Endothelial cell of umbilical vein (primary cell): ENCODE data around the gene ZSCAN26. TPM values are rescaled to one million over a fixed set of nuclear protein-coding genes. Genes with fewer than 3 reads are reported as not detected.

Experiments
- BruUV-seq: library from RNA; stranded (reverse); fragments of 400-500 nt; replicated peaks from 2 replicates; lab custom pipeline; 2021; lab: Mats Ljungman, UMichigan
- CTCF ChIA-PET: fragments of 300-600, 350-600 bp; sonication (Branson Sonifier 250); formaldehyde crosslinking; loops from one replicate; lab custom pipeline; 2021; ENCODE audit warnings: antibody characterized with exemption, inconsistent platforms; lab: Charles Lee
- POLR2A ChIA-PET: fragments of 300-600, 350-600 bp; sonication (Branson Sonifier 250); formaldehyde crosslinking; loops from one replicate; lab custom pipeline; 2021; ENCODE audit warnings: antibody characterized with exemption, inconsistent platforms; lab: Charles Lee
- DNase-seq: peaks from one replicate; pipeline ENCODE4 v3.0.0-alpha.2; 2011; ENCODE audit warnings: low read depth, low spot score
- FAIRE-seq: peaks from 2 replicates; lab custom pipeline; 2011; peaks lifted over from hg19 to GRCh38; lab: Jason Lieb, UNC
- H2AFZ ChIP-seq: 2 replicates; pipeline ENCODE4 v1.6.0; 2012; ENCODE audit warnings: low read depth, low read length, control low read depth, inconsistent platforms
- H3K27ac ChIP-seq: 2 replicates; pipeline ENCODE4 v1.5.1; 2011; ENCODE audit warnings: low read depth, mild to moderate bottlenecking, control low read depth, low read length, moderate library complexity; ENCODE audit not compliant: insufficient read depth
- H3K27me3 ChIP-seq, 2 experiments: 2 replicates each; pipeline versions ENCODE4 v1.6.0 to v1.6.1; 2011; ENCODE audit warnings: low read length in 2 of 2, mixed read lengths in 1 of 2; ENCODE audit not compliant: control insufficient read depth in 2 of 2, insufficient read depth in 2 of 2
- H3K36me3 ChIP-seq, 2 experiments: 2 replicates in 1 of 2; 3 replicates in 1 of 2; pipeline ENCODE4 v1.5.1; 2011; ENCODE audit warnings: low read length in 2 of 2, mild to moderate bottlenecking in 1 of 2, moderate library complexity in 1 of 2; ENCODE audit not compliant: control insufficient read depth in 2 of 2, insufficient read depth in 2 of 2; ENCODE audit errors: extremely low read depth in 1 of 2
- H3K4me1 ChIP-seq: 3 replicates; pipeline ENCODE4 v1.5.1; 2011; ENCODE audit warnings: mild to moderate bottlenecking, low read length; ENCODE audit not compliant: control insufficient read depth, insufficient read depth; ENCODE audit errors: extremely low read depth
- H3K4me2 ChIP-seq: 2 replicates; pipeline ENCODE4 v1.6.1; 2011; ENCODE audit warnings: low read length, control low read depth, mixed read lengths; ENCODE audit not compliant: insufficient read depth
- H3K4me3 ChIP-seq, 3 experiments: fragments of 200-600 bp in 1 of 3; sonication (generic), shearing (Covaris generic) in 1 of 3; replicated peaks in 1 of 3; 2 replicates each; pipeline ENCODE4 v1.5.1; 2011 to 2016; ENCODE audit warnings: control low read depth in 3 of 3, low read length in 3 of 3, mild to moderate bottlenecking in 2 of 3, inconsistent platforms in 1 of 3, low read depth in 1 of 3, moderate library complexity in 1 of 3; ENCODE audit not compliant: insufficient read depth in 1 of 3
- H3K79me2 ChIP-seq: 2 replicates; pipeline ENCODE4 v1.6.0; 2012; ENCODE audit warnings: low read length, inconsistent platforms; ENCODE audit not compliant: control insufficient read depth, insufficient read depth
- H3K9ac ChIP-seq: replicated peaks from 2 replicates; pipeline ENCODE3; 2011; ENCODE audit warnings: low read length, control low read depth; ENCODE audit not compliant: insufficient read depth; ENCODE audit errors: extremely low read depth
- H3K9me1 ChIP-seq: replicated peaks from 3 replicates; pipeline ENCODE4 v1.6.0; 2011; ENCODE audit warnings: mild to moderate bottlenecking, low read length; ENCODE audit not compliant: control insufficient read depth, insufficient read depth; ENCODE audit errors: extremely low read depth
- H3K9me3 ChIP-seq: replicated peaks from 2 replicates; pipeline ENCODE4 v1.5.1; 2012; ENCODE audit warnings: low read length, inconsistent platforms; ENCODE audit not compliant: control insufficient read depth, insufficient read depth
- H4K20me1 ChIP-seq: replicated peaks from 2 replicates; pipeline ENCODE3; 2011; ENCODE audit warnings: mild to moderate bottlenecking, low read length; ENCODE audit not compliant: control insufficient read depth, insufficient read depth; ENCODE audit errors: extremely low read depth
- CTCF ChIP-seq, 2 donors: IDR thresholded peaks; 1 replicate in 1 of 2; 2 replicates in 1 of 2; pipeline ENCODE4 v1.5.1; 2011; ENCODE audit warnings: low read length in 2 of 2, mild to moderate bottlenecking in 2 of 2, moderate library complexity in 2 of 2, control low read depth in 1 of 2, inconsistent platforms in 1 of 2, low read depth in 1 of 2; ENCODE audit not compliant: insufficient read depth in 1 of 2; ENCODE audit errors: extremely low read depth in 1 of 2
- EZH2 ChIP-seq: IDR thresholded peaks from 2 replicates; pipeline ENCODE4 v1.6.1; 2012; ENCODE audit warnings: borderline replicate concordance, low read depth, mild to moderate bottlenecking, moderate library complexity, low read length, inconsistent platforms; ENCODE audit not compliant: severe bottlenecking
- FOS ChIP-seq: IDR thresholded peaks from 2 replicates; pipeline ENCODE4 v1.6.1; 2011; ENCODE audit warnings: mild to moderate bottlenecking, low read length, moderate library complexity, borderline replicate concordance; ENCODE audit not compliant: insufficient read depth
- GATA2 ChIP-seq: IDR thresholded peaks from 2 replicates; pipeline ENCODE4 v1.7.0; 2011; ENCODE audit warnings: low read depth, mild to moderate bottlenecking, moderate library complexity, mixed read lengths, low read length; ENCODE audit not compliant: insufficient read length, insufficient read depth
- JUN ChIP-seq: IDR thresholded peaks from 2 replicates; pipeline ENCODE4 v1.6.1; 2011; ENCODE audit warnings: borderline replicate concordance, low read depth; ENCODE audit not compliant: insufficient read length, insufficient read depth
- MAX ChIP-seq: IDR thresholded peaks from 2 replicates; pipeline ENCODE4 v1.6.1; 2011; ENCODE audit not compliant: insufficient read depth, insufficient read length
- MYC ChIP-seq: IDR thresholded peaks from one replicate; pipeline ENCODE4 v1.6.1; 2011; ENCODE audit warnings: mild to moderate bottlenecking, low read depth, low read length
- POLR2A ChIP-seq: IDR thresholded peaks from 2 replicates; pipeline ENCODE4 v1.6.1; 2012; ENCODE audit warnings: low read depth, mild to moderate bottlenecking, control low read depth, low read length
- POLR2AphosphoS5 ChIP-seq: IDR thresholded peaks from 2 replicates; pipeline ENCODE4 v1.6.1; 2012; ENCODE audit warnings: low read depth, mild to moderate bottlenecking, control low read depth, low read length, moderate library complexity; ENCODE audit not compliant: insufficient read depth
- dilution Hi-C: fragments of 300-500 bp; cut with MboI; formaldehyde crosslinking; loops from one replicate; pipeline ENCODE4 v1.15.0; 2019; ENCODE audit warnings: low sequenced_read_pairs; ENCODE audit not compliant: extremely low pct_ligation_motif_present
- intact Hi-C: fragments of 100-400 bp; cut with micrococcal nuclease; formaldehyde crosslinking; loops from one replicate; pipeline ENCODE4 v1.10.0; 2022
- polyA plus RNA-seq, 4 experiments: library from polyadenylated mRNA; depleted of rRNA in 3 of 4; stranded (reverse) in 3 of 4; unstranded in 1 of 4; fragments of >200 nt; gene quantifications; 2 replicates each; pipeline versions ENCODE4 v1.2.1 to v1.2.3, GENCODE V29; 2011 to 2012; ENCODE audit warnings: missing spikeins in 1 of 4
- total RNA-seq: library from RNA; stranded (reverse); gene quantifications from 2 replicates; pipeline ENCODE4 v1.2.3, GENCODE V29; 2021

The ZSCAN26 gene
- total and polyA plus RNA-seq, 2 donors (not counting 3 experiments of a cell fraction or from before 2014, with no cell fraction given), result 12.8 to 14.1 TPM

GRCh38 chr6:28232785-28233184 is 34.2 kb upstream of the ZSCAN26 start:
- Histone ChIP-seq H3K4me3 (no peak overlapping the region), H3K9ac (no peak overlapping the region), H3K27ac (no peak overlapping the region), H3K36me3 (peaks cover 22 to 29% of the 10 kb centered on the region in 2 experiments), H3K9me3 (peaks cover 3% of the 10 kb centered on the region), H3K9me1 (no peaks in the 10 kb centered on the region), H4K20me1 (no peaks in the 10 kb centered on the region), H3K4me2 (no peak overlapping the region), H3K4me1 (no peaks in the 10 kb centered on the region), H3K79me2 (peaks cover 2% of the 10 kb centered on the region), H2AFZ (no peak overlapping the region), H3K27me3 (no peaks in the 10 kb centered on the region)
- dilution Hi-C loops (no loop called here), intact Hi-C loops (no loop called here)
- DNase-seq (no peak), FAIRE-seq (no peak)
- TF ChIP-seq GATA2, result no peak
- no peak for TF ChIP-seq FOS
- no peak for TF ChIP-seq MYC
- no peak for TF ChIP-seq JUN
- TF ChIP-seq CTCF (IDR thresholded peaks at IDR 0.05; ENCODE audit: extremely low read depth in 1 of 2, insufficient read depth in 1 of 2, low read depth in 1 of 2, low read length in 2 of 2), result no peak
- no peak for TF ChIP-seq MAX
- no peak for TF ChIP-seq EZH2
- no peak for TF ChIP-seq POLR2A
- TF ChIP-seq POLR2AphosphoS5, result no peak
- ChIA-PET CTCF (interaction anchor here (1.0 kb wide), 1 partner anchor 17 kb away, joined by 3 read pairs; no protein-coding TSS in a partner anchor), POLR2A (no interaction called here)
- no TSS peak for BruUV-seq
